LNCaP clone FGC (cell line): Measurements from ENCODE around the gene DES.

Source experiments
- DNase-seq: peaks from one replicate; pipeline ENCODE4 v3.0.0-alpha.2; 2011; ENCODE audit warnings: low read depth
- H3K4me3 ChIP-seq: 2 replicates; pipeline ENCODE4 v1.5.1; 2011; ENCODE audit warnings: mild to moderate bottlenecking, low read depth, low read length, control low read depth
- CTCF ChIP-seq: IDR thresholded peaks from 2 replicates; pipeline ENCODE4 v1.5.1; 2012; ENCODE audit warnings: mild to moderate bottlenecking; ENCODE audit not compliant: control insufficient read depth, insufficient read depth; ENCODE audit errors: extremely low read depth

The DES gene

GRCh38 chr2:219419331-219420197 lies 1.4 kb downstream of the DES start:
- H3K4me3 ChIP-seq: no peak overlapping the region
- no peak for DNase-seq
- TF ChIP-seq CTCF: no peak

GRCh38 chr2:219420687-219421086 lies 2.5 kb downstream of the DES start:
- no peak for DNase-seq
- no peak for TF ChIP-seq CTCF
- no peak overlapping the region for H3K4me3 ChIP-seq

- DNase-seq: no peak
- H3K4me3 ChIP-seq: no peak overlapping the region
- TF ChIP-seq CTCF: no peak
Measured at GRCh38 chr2:219421323-219421722, 3.1 kb downstream of the DES start.

- no peak for TF ChIP-seq CTCF
- no peak overlapping the region for H3K4me3 ChIP-seq
- DNase-seq: no peak
Measured at GRCh38 chr2:219422952-219423534, 4.9 kb downstream of the DES start.

- no peak overlapping the region for H3K4me3 ChIP-seq
- DNase-seq: no peak
- TF ChIP-seq CTCF: no peak
Measured at GRCh38 chr2:219423652-219424377, 5.6 kb downstream of the DES start.

- TF ChIP-seq CTCF: no peak
- DNase-seq: no peak
- H3K4me3 ChIP-seq: no peak overlapping the region
Measured at GRCh38 chr2:219425238-219426067, 7.3 kb downstream of the DES start.
